Esophagus muscularis mucosa (tissue), 3 donors: ENCODE measurements around the gene LYL1.

Experiments
- POLR2A ChIP-seq: fragments of 450-650 bp; IDR thresholded peaks from one replicate; pipeline ENCODE4 v1.6.1; 2017; ENCODE audit warnings: antibody characterized with exemption, moderate library complexity, mild to moderate bottlenecking, low read depth
- TF ChIP-seq, protein P1 (sequence below), 3 experiments: fragments of 200-600 bp in 2 of 3; fragments of 450-650 bp in 1 of 3; sonication (generic) in 2 of 3; IDR thresholded peaks; one replicate each; pipeline ENCODE4 v1.5.1; 2017 to 2019; ENCODE audit warnings: antibody characterized with exemption in 3 of 3, mild to moderate bottlenecking in 2 of 3, moderate library complexity in 1 of 3

- TF ChIP-seq, protein P1, sequence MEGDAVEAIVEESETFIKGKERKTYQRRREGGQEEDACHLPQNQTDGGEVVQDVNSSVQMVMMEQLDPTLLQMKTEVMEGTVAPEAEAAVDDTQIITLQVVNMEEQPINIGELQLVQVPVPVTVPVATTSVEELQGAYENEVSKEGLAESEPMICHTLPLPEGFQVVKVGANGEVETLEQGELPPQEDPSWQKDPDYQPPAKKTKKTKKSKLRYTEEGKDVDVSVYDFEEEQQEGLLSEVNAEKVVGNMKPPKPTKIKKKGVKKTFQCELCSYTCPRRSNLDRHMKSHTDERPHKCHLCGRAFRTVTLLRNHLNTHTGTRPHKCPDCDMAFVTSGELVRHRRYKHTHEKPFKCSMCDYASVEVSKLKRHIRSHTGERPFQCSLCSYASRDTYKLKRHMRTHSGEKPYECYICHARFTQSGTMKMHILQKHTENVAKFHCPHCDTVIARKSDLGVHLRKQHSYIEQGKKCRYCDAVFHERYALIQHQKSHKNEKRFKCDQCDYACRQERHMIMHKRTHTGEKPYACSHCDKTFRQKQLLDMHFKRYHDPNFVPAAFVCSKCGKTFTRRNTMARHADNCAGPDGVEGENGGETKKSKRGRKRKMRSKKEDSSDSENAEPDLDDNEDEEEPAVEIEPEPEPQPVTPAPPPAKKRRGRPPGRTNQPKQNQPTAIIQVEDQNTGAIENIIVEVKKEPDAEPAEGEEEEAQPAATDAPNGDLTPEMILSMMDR (IDR thresholded peaks at IDR 0.05) = no peak
- TF ChIP-seq POLR2A = no peak
These were observed 40.3 kb downstream of the LYL1 start for GRCh38 chr19:13062317-13062716.
